ENCODE measurements around the gene STEAP2.

The STEAP2 gene

DNA sequence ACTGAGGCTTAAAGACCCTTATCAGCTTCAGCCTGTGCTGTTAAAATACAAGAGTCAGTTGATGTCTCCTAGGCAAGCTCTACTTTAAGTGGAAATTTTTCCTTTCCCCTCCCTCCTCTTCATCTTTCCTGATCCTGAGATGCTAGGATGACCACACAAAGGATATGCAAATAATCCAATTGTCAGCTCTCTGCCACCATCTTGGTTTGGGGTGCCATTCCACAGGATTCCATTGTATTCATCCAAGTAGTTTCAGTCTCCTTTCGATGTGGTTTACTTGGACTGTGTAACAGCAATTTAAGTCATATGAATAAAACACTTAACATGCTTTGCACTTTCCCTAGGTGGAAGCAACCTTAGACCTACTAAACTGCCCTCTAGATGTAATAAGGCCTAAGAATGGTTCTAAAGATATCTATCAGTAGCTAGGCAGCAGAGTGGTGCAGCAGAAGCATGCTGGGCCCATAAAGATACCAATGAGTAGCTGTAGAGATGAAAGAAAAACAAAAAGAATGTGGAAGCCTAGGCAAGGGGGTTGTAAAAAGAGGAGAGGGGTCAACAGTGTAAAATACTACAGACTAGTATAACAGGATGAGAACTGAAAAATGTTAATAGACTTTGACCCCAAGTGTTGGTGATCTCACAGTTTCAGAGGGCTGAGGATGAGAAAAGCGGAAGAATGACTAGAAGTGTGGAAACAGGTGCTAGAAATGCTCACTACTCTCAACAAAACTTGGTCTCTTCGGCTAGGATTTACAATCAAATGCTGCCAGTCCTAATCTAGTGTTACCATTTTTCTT, 31.0 kb downstream of the STEAP2 start:
- Histone ChIP-seq H4K8ac (ENCODE audit: low read depth, low read length) (no peak overlapping the region), H3K4ac (ENCODE audit: low read depth, low read length) (no peak overlapping the region), H3K9ac (ENCODE audit: low read length) (no peak overlapping the region), H3K36me3 (ENCODE audit: control insufficient read depth in 1 of 2, insufficient read depth in 2 of 2, low read length in 2 of 2) (no peaks in the 10 kb centered on the region), H2AFZ (ENCODE audit: insufficient read depth, low read length, poor library complexity) (no peak overlapping the region), H4K12ac (ENCODE audit: low read depth, low read length) (no peak overlapping the region), H2BK12ac (ENCODE audit: low read length) (no peak overlapping the region), H2BK120ac (ENCODE audit: insufficient read depth, low read length, poor library complexity) (no peak overlapping the region), H3K79me1 (ENCODE audit: low read length) (no peaks in the 10 kb centered on the region), H3K9me3 (ENCODE audit: insufficient read depth, low read depth, low read length) (no peaks in the 10 kb centered on the region), H3K4me1 (ENCODE audit: control insufficient read depth in 1 of 2, insufficient read depth in 2 of 2, low read length in 2 of 2) (peaks cover 0 to 2% of the 10 kb centered on the region in 2 experiments), H3K4me3 (ENCODE audit: low read depth, low read length) (no peak overlapping the region), H3K79me2 (ENCODE audit: control insufficient read depth, insufficient read depth, low read length, poor library complexity) (no peaks in the 10 kb centered on the region), H3K23ac (ENCODE audit: low read length) (no peak overlapping the region), H3K27ac (ENCODE audit: low read depth, low read length) (no peak overlapping the region), H3K27me3 (ENCODE audit: insufficient read depth, low read length) (no peaks in the 10 kb centered on the region), H3K18ac (ENCODE audit: low read length) (no peak overlapping the region), H2AK5ac (ENCODE audit: low read length) (no peak overlapping the region), H2BK5ac (ENCODE audit: low read depth, low read length, poor library complexity) (no peak overlapping the region), H3K4me2 (ENCODE audit: low read length) (no peak overlapping the region), H3K14ac (ENCODE audit: low read length) (no peak overlapping the region), H4K91ac (ENCODE audit: low read depth, low read length) (no peak overlapping the region)
- DNase-seq: no peak
- no CpG with 5 or more reads among the region's 3 CpGs for WGBS (ENCODE audit: extremely low coverage, insufficient coverage, insufficient read length)

DNA sequence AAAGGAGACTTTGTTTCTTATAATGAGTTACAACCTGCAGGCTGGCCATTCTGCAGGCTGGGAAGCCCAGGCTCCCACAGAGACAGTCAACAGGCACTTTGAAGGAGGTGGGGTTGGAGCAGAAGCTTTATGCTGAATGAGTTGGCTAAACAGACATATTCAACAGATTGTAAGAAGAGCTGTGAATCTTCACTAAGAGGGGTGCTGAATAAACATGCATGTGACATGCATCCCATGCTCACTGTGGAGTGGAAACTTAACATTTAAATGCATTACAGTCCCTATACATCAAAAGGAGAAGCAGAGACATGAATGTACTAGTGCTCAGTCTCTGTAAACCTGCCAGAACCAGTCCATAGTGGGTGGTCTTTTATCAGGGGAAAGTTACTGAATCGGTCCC, 32.0 kb downstream of the STEAP2 start:
- Histone ChIP-seq H2AK5ac (ENCODE audit: low read length) (no peak overlapping the region), H4K12ac (ENCODE audit: low read depth, low read length) (no peak overlapping the region), H4K8ac (ENCODE audit: low read depth, low read length) (no peak overlapping the region), H3K4ac (ENCODE audit: low read depth, low read length) (no peak overlapping the region), H4K91ac (ENCODE audit: low read depth, low read length) (no peak overlapping the region), H2BK12ac (ENCODE audit: low read length) (no peak overlapping the region), H3K36me3 (ENCODE audit: control insufficient read depth in 1 of 2, insufficient read depth in 2 of 2, low read length in 2 of 2) (no peaks in the 10 kb centered on the region), H3K9ac (ENCODE audit: low read length) (no peak overlapping the region), H2BK5ac (ENCODE audit: low read depth, low read length, poor library complexity) (no peak overlapping the region), H3K4me3 (ENCODE audit: low read depth, low read length) (no peak overlapping the region), H2BK120ac (ENCODE audit: insufficient read depth, low read length, poor library complexity) (no peak overlapping the region), H3K23ac (ENCODE audit: low read length) (no peak overlapping the region), H3K27me3 (ENCODE audit: insufficient read depth, low read length) (no peaks in the 10 kb centered on the region), H2AFZ (ENCODE audit: insufficient read depth, low read length, poor library complexity) (no peak overlapping the region), H3K27ac (ENCODE audit: low read depth, low read length) (no peak overlapping the region), H3K4me1 (ENCODE audit: control insufficient read depth in 1 of 2, insufficient read depth in 2 of 2, low read length in 2 of 2) (peaks cover 0 to 2% of the 10 kb centered on the region in 2 experiments), H3K14ac (ENCODE audit: low read length) (no peak overlapping the region), H3K79me2 (ENCODE audit: control insufficient read depth, insufficient read depth, low read length, poor library complexity) (no peaks in the 10 kb centered on the region), H3K4me2 (ENCODE audit: low read length) (no peak overlapping the region), H3K9me3 (ENCODE audit: insufficient read depth, low read depth, low read length) (no peaks in the 10 kb centered on the region), H3K79me1 (ENCODE audit: low read length) (no peaks in the 10 kb centered on the region), H3K18ac (ENCODE audit: low read length) (no peak overlapping the region)
- no CpG with 5 or more reads among the region's 1 CpG for WGBS (ENCODE audit: extremely low coverage, insufficient coverage, insufficient read length)
- no peak for DNase-seq

DNA sequence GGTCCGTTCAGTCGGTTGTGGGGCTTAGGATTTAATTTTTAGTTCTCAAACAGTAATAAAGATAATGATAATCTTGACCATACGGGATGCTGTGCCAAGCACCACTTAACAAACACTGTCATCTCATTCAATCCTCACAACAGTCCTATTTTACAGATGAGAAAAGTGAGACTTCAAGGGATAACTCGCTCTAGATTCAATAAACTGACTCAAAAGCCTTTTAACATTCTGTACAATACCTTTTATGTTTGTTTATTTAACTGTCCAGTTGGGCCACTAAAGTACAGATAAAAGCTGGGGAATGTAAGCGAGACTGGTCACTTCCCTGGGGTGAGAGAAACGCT, 33.0 kb downstream of the STEAP2 start:
- H2AK5ac ChIP-seq (ENCODE audit: low read length): no peak overlapping the region
- no peaks in the 10 kb centered on the region for H3K79me1 ChIP-seq (ENCODE audit: low read length)
- no peak overlapping the region for H4K12ac ChIP-seq (ENCODE audit: low read depth, low read length)
- H3K9ac ChIP-seq (ENCODE audit: low read length): peak overlapping the region; percentile 75
- peak overlapping the region; percentile 80 for H2AFZ ChIP-seq (ENCODE audit: insufficient read depth, low read length, poor library complexity)
- no peak overlapping the region for H2BK12ac ChIP-seq (ENCODE audit: low read length)
- H4K8ac ChIP-seq (ENCODE audit: low read depth, low read length): peak overlapping the region; percentile 85
- no peaks in the 10 kb centered on the region for H3K79me2 ChIP-seq (ENCODE audit: control insufficient read depth, insufficient read depth, low read length, poor library complexity)
- H3K4ac ChIP-seq (ENCODE audit: low read depth, low read length): no peak overlapping the region
- H3K4me1 ChIP-seq (ENCODE audit: control insufficient read depth in 1 of 2, insufficient read depth in 2 of 2, low read length in 2 of 2): peaks cover 0 to 2% of the 10 kb centered on the region in 2 experiments
- no peak for DNase-seq
- H3K4me2 ChIP-seq (ENCODE audit: low read length): peak overlapping the region; percentile 99
- no peaks in the 10 kb centered on the region for H3K36me3 ChIP-seq (ENCODE audit: control insufficient read depth in 1 of 2, insufficient read depth in 2 of 2, low read length in 2 of 2)
- H3K18ac ChIP-seq (ENCODE audit: low read length): no peak overlapping the region
- H3K27me3 ChIP-seq (ENCODE audit: insufficient read depth, low read length): no peaks in the 10 kb centered on the region
- no peak overlapping the region for H3K27ac ChIP-seq (ENCODE audit: low read depth, low read length)
- no peak overlapping the region for H3K14ac ChIP-seq (ENCODE audit: low read length)
- H3K23ac ChIP-seq (ENCODE audit: low read length): no peak overlapping the region
- no peak overlapping the region for H4K91ac ChIP-seq (ENCODE audit: low read depth, low read length)
- H3K9me3 ChIP-seq (ENCODE audit: insufficient read depth, low read depth, low read length): no peaks in the 10 kb centered on the region
- WGBS (ENCODE audit: extremely low coverage, insufficient coverage, insufficient read length): no CpG with 5 or more reads among the region's 6 CpGs
- no peak overlapping the region for H2BK5ac ChIP-seq (ENCODE audit: low read depth, low read length, poor library complexity)
- peak overlapping the region; percentile 82 for H3K4me3 ChIP-seq (ENCODE audit: low read depth, low read length)
- no peak overlapping the region for H2BK120ac ChIP-seq (ENCODE audit: insufficient read depth, low read length, poor library complexity)

DNA sequence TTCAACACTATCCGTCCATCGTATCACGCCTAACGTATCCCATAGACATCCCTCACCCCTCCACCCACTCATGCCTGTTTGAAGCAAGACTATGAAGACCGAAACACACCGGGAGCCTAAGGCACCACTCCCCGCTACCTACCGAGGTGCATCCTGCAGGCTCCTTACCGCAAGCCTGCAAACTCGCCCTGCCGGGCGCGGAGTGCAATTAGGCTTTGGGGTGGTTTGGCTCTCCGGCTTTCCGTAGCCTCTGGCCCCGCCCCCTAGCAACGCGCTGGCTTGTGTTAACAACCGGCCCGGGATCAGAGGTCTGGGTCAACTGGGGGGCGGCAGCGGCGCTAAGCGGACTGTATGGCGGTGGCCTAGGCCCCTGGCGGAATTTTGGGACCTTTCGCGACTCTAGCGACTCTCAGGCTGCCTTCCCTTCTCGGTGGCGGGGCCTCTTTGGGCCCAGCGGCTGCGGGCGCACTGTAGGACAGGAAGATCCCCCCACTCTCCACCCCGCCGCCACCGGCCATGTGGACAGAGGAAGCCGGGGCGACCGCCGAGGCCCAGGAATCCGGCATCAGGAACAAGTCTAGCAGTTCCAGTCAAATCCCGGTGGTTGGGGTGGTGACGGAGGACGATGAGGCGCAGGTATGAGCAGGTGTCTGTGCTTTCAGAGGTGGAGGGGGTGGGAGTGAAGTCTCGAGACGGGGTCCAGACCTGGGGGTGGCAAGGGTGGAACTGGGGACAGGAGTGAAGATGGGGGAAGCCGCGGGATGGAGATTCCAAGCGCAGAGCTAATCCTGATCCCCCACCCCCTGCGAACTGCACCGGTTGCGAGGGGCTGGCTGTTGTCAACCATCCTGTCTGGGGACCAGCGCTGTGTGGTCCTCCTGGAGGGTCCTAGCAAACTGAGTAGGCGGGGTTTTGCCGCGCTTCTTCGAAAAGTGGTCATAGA, 33.6 kb downstream of the STEAP2 start, which contains the start of gene CFAP69:
TSS of gene CFAP69 (plus strand) at position 266 of the 943 bp plus-strand sequence. CDS start at position 517, 251 bp downstream.
- Histone ChIP-seq H3K4me3 (ENCODE audit: low read depth, low read length) (peak within 1 kb of the TSS; percentile 82), H2BK12ac (ENCODE audit: low read length) (no peak within 1 kb of the TSS), H3K18ac (ENCODE audit: low read length) (no peak within 1 kb of the TSS), H2BK120ac (ENCODE audit: insufficient read depth, low read length, poor library complexity) (no peak within 1 kb of the TSS), H3K23ac (ENCODE audit: low read length) (no peak within 1 kb of the TSS), H4K12ac (ENCODE audit: low read depth, low read length) (peak within 1 kb of the TSS; percentile 10), H2BK5ac (ENCODE audit: low read depth, low read length, poor library complexity) (no peak within 1 kb of the TSS), H4K91ac (ENCODE audit: low read depth, low read length) (no peak within 1 kb of the TSS), H3K14ac (ENCODE audit: low read length) (no peak within 1 kb of the TSS), H3K4me1 (ENCODE audit: control insufficient read depth in 1 of 2, insufficient read depth in 2 of 2, low read length in 2 of 2) (peaks cover 0 to 2% of the 10 kb centered on the region in 2 experiments), H3K79me2 (ENCODE audit: control insufficient read depth, insufficient read depth, low read length, poor library complexity) (no peaks in the 10 kb centered on the region), H3K36me3 (ENCODE audit: control insufficient read depth in 1 of 2, insufficient read depth in 2 of 2, low read length in 2 of 2) (no peaks in the 10 kb centered on the region), H3K27me3 (ENCODE audit: insufficient read depth, low read length) (no peaks in the 10 kb centered on the region), H3K4me2 (ENCODE audit: low read length) (peak within 1 kb of the TSS; percentile 99), H3K79me1 (ENCODE audit: low read length) (no peaks in the 10 kb centered on the region), H3K4ac (ENCODE audit: low read depth, low read length) (no peak within 1 kb of the TSS), H2AFZ (ENCODE audit: insufficient read depth, low read length, poor library complexity) (peak within 1 kb of the TSS; percentile 92), H2AK5ac (ENCODE audit: low read length) (no peak within 1 kb of the TSS), H3K9me3 (ENCODE audit: insufficient read depth, low read depth, low read length) (no peaks in the 10 kb centered on the region), H3K9ac (ENCODE audit: low read length) (peak within 1 kb of the TSS; percentile 75), H4K8ac (ENCODE audit: low read depth, low read length) (peak within 1 kb of the TSS; percentile 85), H3K27ac (ENCODE audit: low read depth, low read length) (no peak within 1 kb of the TSS)
- peak; percentile 64 to 83 for DNase-seq
- no CpG with 5 or more reads among the region's 59 CpGs for WGBS (ENCODE audit: extremely low coverage, insufficient coverage, insufficient read length)
